Left lobe of liver (tissue), 2 donors: ENCODE data around the gene GNAZ. TPM values are rescaled to one million over a fixed set of nuclear protein-coding genes. Genes with fewer than 3 reads are reported as not detected.
A peak's percentile ranks its signal among the peaks of the same experiment; 100 is the strongest.

Experiments
- ATAC-seq: fragments of 200-7000 bp; cut with Tn5 transposase; one replicate; pipeline ENCODE4 v1.9.1; 2020; ENCODE audit warnings: mild to moderate bottlenecking, moderate library complexity
- DNase-seq: peaks from one replicate; pipeline ENCODE4 v3.0.0-alpha.2; 2020; ENCODE audit warnings: low spot score
- total RNA-seq: library from RNA; stranded (reverse); gene quantifications from one replicate; pipeline ENCODE4 v1.2.1, GENCODE V29; 2021
- donor health status: DM: no; HTN: no; CAD: no; lungs with moderate emphysema.
- donor health status: DM: no; HTN: yes; CAD: no.

GNAZ gene
- total RNA-seq, 1 donor from 2014 or later, result 0.33 TPM

- ATAC-seq, result no peak
- DNase-seq, result no peak
Observed at GRCh38 chr22:23116506-23117263, 46.4 kb downstream of the GNAZ start.

GRCh38 chr22:23117275-23117674, 47.0 kb downstream of the GNAZ start:
- ATAC-seq, result no peak
- DNase-seq, result no peak

- DNase-seq, result no peak
- no peak for ATAC-seq
Observed at GRCh38 chr22:23117891-23118646, 47.8 kb downstream of the GNAZ start.

GRCh38 chr22:23118647-23119493, 48.6 kb downstream of the GNAZ start:
- ATAC-seq, result peak; percentile 52
- DNase-seq, result no peak

- no peak for DNase-seq
- ATAC-seq, result no peak
Observed at GRCh38 chr22:23119494-23120414, 49.4 kb downstream of the GNAZ start.

DNA sequence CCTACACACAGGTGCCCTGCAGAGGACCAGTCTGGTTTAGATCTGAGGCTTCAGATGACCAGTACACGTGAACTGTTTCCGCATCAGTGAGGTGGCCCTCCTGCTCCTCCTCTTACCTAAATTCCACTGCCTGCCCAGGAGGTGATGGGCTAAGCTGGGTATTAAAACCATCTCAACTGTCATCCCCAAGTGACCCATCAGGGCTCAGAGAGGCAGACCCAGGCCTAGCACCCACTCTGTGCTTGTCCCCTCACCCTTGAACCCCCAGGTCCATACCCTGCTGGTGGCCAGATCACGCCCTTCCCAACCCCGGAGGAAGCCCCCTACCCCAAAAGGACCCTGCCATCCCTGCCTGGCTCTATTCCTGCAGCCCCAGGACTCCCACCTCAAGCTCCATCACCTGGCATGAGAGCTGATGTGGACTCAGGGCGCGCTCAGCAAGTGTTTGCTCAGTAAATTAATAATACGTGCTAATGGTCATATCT, 50.1 kb downstream of the GNAZ start:
- ATAC-seq (no peak), DNase-seq (no peak)

- DNase-seq (no peak), ATAC-seq (no peak)
Observed at GRCh38 chr22:23121000-23121421, 50.7 kb downstream of the GNAZ start.

DNA sequence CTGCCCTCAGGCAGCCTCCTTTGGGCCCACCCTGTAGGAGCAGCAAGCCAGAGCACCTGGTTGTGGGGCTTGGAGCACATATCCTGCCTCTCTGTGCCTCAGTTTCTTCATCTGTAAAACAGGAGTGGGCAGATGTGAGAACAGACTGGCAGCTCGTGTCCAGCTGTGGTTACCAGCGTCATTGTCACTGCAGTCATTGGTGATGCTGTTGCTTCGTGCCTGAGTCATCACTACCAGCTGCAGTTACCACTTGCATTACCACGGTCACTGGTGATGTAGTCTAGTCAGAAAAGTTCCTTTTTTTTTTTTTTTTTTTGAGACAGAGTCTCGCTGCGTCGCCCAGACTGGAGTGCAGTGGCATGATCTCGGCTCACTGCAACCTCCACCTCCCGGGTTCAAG, 51.1 kb downstream of the GNAZ start:
- DNase-seq, result no peak
- no peak for ATAC-seq

- no peak for DNase-seq
Observed at GRCh38 chr22:23122216-23122957, 52.1 kb downstream of the GNAZ start.

DNA sequence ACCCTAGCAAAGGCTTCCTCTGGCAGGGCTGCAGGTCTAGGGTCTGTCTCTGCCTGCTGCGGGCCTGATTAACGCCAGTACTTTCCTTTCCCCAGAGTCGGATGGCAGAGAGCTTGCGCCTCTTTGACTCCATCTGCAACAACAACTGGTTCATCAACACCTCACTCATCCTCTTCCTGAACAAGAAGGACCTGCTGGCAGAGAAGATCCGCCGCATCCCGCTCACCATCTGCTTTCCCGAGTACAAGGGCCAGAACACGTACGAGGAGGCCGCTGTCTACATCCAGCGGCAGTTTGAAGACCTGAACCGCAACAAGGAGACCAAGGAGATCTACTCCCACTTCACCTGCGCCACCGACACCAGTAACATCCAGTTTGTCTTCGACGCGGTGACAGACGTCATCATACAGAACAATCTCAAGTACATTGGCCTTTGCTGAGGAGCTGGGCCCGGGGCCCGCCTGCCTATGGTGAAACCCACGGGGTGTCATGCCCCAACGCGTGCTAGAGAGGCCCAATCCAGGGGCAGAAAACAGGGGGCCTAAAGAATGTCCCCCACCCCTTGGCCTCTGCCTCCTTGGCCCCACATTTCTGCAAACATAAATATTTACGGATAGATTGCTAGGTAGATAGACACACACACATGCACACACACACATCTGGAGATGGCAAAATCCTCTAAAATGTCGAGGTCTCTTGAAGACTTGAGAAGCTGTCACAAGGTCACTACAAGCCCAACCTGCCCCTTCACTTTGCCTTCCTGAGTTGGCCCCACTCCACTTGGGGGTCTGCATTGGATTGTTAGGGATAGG, 52.9 kb downstream of the GNAZ start:
- ATAC-seq, result no peak
- no peak for DNase-seq

More at GRCh38 chr22:23122216-23122957, 52.1 kb downstream of the GNAZ start:
- ATAC-seq, result no peak

GRCh38 chr22:23123804-23124254, 53.5 kb downstream of the GNAZ start:
- ATAC-seq (no peak), DNase-seq (no peak)

DNA sequence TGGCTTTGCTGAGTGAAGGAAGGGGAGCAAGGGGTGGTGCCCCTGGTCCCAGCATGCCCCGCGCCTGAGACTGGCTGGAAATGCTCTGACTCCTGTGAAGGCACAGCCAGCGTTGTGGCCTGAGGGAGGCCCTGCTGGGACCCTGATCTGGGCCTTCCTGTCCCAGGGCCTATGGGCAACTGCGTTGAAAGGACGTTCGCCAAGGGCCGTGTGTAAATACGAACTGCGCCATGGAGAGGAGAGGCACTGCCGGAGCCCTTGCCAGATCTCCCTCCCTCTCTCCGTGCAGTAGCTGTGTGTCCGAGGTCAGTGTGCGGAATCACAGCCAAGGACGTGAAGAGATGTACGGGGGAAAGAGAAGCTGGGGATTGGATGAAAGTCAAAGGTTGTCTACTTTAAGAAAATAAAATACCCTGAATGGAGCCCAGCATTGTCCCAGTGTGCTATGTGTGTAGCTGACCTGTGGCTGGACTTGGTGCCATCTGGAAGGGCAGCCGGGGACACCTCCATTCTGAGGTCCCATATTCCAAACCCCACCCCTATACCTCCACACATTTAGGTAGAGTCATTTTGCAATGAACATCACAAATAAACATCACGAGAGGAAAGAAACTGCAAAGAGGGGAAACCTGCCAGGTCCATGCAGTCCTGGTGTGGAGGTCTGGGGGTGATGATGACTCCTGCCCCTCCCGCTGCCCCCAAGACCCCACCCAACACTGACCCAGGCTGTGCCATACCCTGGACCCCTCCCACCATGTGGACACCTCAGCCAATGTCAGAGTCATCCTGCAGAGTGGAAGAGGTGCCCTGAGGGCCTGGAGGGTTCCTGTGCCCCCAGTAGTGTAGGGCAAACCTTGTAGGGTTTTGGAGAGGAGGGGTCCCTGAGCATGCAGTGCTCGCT, 54.5 kb downstream of the GNAZ start:
- DNase-seq (no peak), ATAC-seq (no peak)

- no peak for ATAC-seq
- no peak for DNase-seq
Observed at GRCh38 chr22:23125512-23126103, 55.3 kb downstream of the GNAZ start.

DNA sequence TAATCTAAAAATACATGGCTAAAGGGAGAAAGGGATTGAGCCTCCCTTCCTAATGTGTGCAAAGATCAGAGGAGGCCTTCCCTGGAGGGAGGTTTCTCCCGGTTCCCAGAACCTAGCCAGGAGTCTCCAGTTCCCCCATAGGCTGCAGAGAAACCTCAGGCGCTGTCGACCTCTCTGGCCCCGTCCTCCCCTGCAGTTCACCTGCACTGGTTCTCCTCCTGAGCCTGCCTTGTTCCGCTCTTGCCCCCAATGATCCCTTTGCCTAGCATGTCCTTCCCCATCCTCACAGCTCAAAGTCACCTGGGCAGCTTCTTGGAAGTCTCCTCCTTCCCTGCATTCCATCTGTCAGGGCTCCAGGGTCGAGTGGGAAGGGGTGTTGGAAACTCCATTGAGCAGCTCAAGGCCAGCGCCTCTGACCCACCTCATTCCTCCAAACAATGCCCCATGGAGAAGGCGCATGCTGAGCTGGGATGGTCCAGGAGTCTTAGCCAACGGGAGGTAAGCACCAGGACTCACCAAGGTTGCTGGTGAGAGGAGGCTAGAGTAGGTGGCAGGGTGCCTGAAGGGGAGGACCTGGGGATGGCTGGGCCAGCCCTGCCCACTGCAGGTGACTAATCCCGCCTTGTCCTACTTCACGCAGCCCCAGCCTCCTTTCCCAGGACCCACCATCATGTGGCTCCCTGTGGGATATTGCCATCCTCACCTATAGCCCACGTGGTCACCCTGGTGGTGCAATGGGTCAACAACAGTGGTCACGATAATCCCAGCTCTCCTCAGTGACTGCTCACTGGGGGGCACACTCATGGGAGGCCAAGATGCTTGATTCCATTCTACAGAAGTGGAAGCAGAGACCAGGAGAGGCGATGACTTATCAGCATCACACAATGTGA, 56.1 kb downstream of the GNAZ start:
- DNase-seq (no peak), ATAC-seq (no peak)

DNA sequence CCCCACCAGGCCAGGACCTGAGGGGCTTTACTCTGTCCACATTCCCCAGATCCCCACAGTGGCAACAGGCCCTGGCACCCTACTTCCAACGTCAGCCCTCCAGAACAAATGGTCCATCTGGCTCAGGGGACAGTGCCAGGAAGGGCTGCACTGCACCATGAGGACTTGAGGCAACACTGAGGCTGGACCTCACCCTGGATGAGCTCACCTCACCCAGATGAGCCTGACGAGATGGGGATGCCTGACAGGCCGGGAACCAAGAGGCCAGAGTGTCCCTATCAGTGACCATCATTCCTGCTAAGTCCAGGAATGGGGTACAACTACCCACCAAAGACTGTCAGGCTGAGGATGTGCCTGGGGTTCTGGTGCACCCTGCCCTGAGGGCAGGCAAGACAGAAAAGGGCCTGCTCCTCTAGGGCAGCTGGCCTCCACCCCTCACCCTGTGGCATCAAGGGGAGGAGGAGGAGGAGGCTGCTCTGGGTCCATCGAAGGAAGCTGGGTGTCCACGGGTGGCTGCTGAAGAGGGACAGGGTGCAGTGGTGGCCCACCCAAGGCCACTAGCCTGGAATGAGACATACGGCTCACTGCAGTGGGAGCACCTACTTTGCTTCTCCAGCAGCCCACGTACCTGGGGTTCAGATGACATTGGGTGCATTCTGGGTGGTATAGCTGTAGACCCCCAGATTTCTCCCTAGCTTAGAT, 56.9 kb downstream of the GNAZ start:
- DNase-seq (no peak), ATAC-seq (no peak)
